ENCODE data around the gene EEPD1.

The EEPD1 gene

GRCh38 chr7:36346260-36346831 is 193.3 kb downstream of the EEPD1 start:
- no peak for TF ChIP-seq CTCF (IDR thresholded peaks at IDR 0.05; ENCODE audit: low read depth, low read length, missing control alignments)
- in situ Hi-C loops (cut with HindIII; ENCODE audit: low sequenced_read_pairs), result no loop called here
- no peak overlapping the region for H3K4me3 ChIP-seq (ENCODE audit: low read depth, low read length)
- no peak for DNase-seq (ENCODE audit: low read depth)

- no peak for TF ChIP-seq CTCF (IDR thresholded peaks at IDR 0.05; ENCODE audit: low read depth, low read length, missing control alignments)
- H3K4me3 ChIP-seq (ENCODE audit: low read depth, low read length), result no peak overlapping the region
- in situ Hi-C loops (cut with HindIII; ENCODE audit: low sequenced_read_pairs), result no loop called here
- peak; percentile 2 for DNase-seq (ENCODE audit: low read depth)
Observed at GRCh38 chr7:36348256-36348655, 195.2 kb downstream of the EEPD1 start.

DNA sequence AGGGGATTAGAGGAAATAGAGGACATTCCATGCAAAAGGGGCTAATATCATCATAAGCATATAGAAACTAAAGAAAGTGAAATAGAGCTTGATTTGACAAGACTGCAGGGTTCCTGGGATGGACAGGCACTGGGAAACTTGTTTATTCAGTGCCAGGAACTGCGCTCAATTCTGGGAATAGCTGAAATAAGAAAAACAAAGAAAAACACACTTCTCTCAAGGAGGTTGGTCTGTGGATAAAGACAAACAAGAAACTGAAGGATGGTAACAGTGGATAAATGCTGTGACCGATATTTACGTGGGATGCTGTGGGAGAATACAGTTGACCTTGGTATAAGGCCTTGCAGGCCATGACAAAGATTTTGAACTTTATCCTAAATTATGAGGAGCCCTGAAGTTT is 195.7 kb downstream of the EEPD1 start:
- no peak for DNase-seq (ENCODE audit: low read depth)
- in situ Hi-C loops (cut with HindIII; ENCODE audit: low sequenced_read_pairs), result no loop called here
- TF ChIP-seq CTCF (IDR thresholded peaks at IDR 0.05; ENCODE audit: low read depth, low read length, missing control alignments), result no peak

GRCh38 chr7:36349626-36350025 is 196.6 kb downstream of the EEPD1 start:
- DNase-seq (ENCODE audit: low read depth), result no peak
- no peak overlapping the region for H3K4me3 ChIP-seq (ENCODE audit: low read depth, low read length)
- no peak for TF ChIP-seq CTCF (IDR thresholded peaks at IDR 0.05; ENCODE audit: low read depth, low read length, missing control alignments)
- in situ Hi-C loops (cut with HindIII; ENCODE audit: low sequenced_read_pairs), result no loop called here

More for the DNA sequence above, 195.7 kb downstream of the EEPD1 start:
- no peak overlapping the region for H3K4me3 ChIP-seq (ENCODE audit: low read depth, low read length)
